Right atrium auricular region (tissue), 2 donors: ENCODE data around the gene HIRA. TPM values are rescaled to one million over a fixed set of nuclear protein-coding genes. Genes with fewer than 3 reads are reported as not detected.
A peak's percentile ranks its signal among the peaks of the same experiment; 100 is the strongest.

Experiments
- DNase-seq: peaks from one replicate; pipeline ENCODE4 v3.0.0-alpha.2; 2019; ENCODE audit warnings: low spot score
- H3K27ac ChIP-seq, 2 donors: fragments of 200-600 bp; sonication (generic); 1 replicate in 1 of 2; 2 replicates in 1 of 2; pipeline ENCODE4 v1.5.1; 2016 to 2019
- H3K27me3 ChIP-seq, 2 donors: fragments of 200-600 bp; sonication (generic); one replicate each; pipeline versions ENCODE4 v1.5.1 to v1.6.0; 2017 to 2019
- H3K36me3 ChIP-seq: fragments of 200-600 bp; sonication (generic); one replicate; pipeline ENCODE4 v1.5.1; 2016
- H3K4me1 ChIP-seq, 2 donors: fragments of 200-600 bp; sonication (generic); one replicate each; pipeline versions ENCODE4 v1.5.1 to v1.6.0; 2017 to 2019
- H3K4me3 ChIP-seq, 2 donors: fragments of 200-600 bp; sonication (generic); 1 replicate in 1 of 2; 2 replicates in 1 of 2; pipeline ENCODE4 v1.5.1; 2017 to 2019; ENCODE audit warnings: mild to moderate bottlenecking in 1 of 2, moderate library complexity in 1 of 2
- H3K9me3 ChIP-seq, 2 donors: fragments of 200-600 bp; sonication (generic); one replicate each; pipeline ENCODE4 v1.5.1; 2019
- CTCF ChIP-seq, 2 donors: fragments of 200-600 bp; sonication (generic); IDR thresholded peaks; one replicate each; pipeline ENCODE4 v1.5.1; 2019; ENCODE audit warnings: antibody characterized with exemption in 2 of 2
- total RNA-seq, 2 donors: library from RNA; depleted of rRNA; stranded (reverse); fragments of >200 nt; gene quantifications; one replicate each; pipeline ENCODE4 v1.1.0, GENCODE V29; 2016

Gene HIRA
- total RNA-seq, 2 donors from 2014 or later = 9.8 to 15.7 TPM

- Histone ChIP-seq H3K27ac (peak overlapping the region; percentile 64 to 75), H3K9me3 (no peaks in the 10 kb centered on the region), H3K36me3 (no peaks in the 10 kb centered on the region), H3K27me3 (no peaks in the 10 kb centered on the region), H3K4me1 (peaks cover 0 to 61% of the 10 kb centered on the region in 2 donors), H3K4me3 (no peak overlapping the region)
- DNase-seq = no peak
- no peak for TF ChIP-seq CTCF (IDR thresholded peaks at IDR 0.05)
Measured at GRCh38 chr22:19287076-19287707, 144.3 kb downstream of the HIRA start.

GRCh38 chr22:19285831-19286230 lies 145.7 kb downstream of the HIRA start:
- H3K36me3 ChIP-seq = no peaks in the 10 kb centered on the region

More at GRCh38 chr22:19285831-19286230, 145.7 kb downstream of the HIRA start:
- Histone ChIP-seq H3K27me3 (no peaks in the 10 kb centered on the region), H3K9me3 (no peaks in the 10 kb centered on the region), H3K27ac (peak overlapping the region; percentile 64 to 75), H3K4me1 (peaks cover 0 to 58% of the 10 kb centered on the region in 2 donors), H3K4me3 (no peak overlapping the region)
- no peak for TF ChIP-seq CTCF (IDR thresholded peaks at IDR 0.05)
- DNase-seq = no peak

Other genes starting within 250 kb of the HIRA start
- gene CLTCL1, start 140.0 kb downstream of the HIRA start, total RNA-seq = 10 to 100 TPM; 19.1 to 29.7 TPM
- gene MRPL40, start 812 bp upstream of the HIRA start, total RNA-seq = 10 to 100 TPM; 31.9 to 40.9 TPM
- gene C22orf39, start 16.0 kb upstream of the HIRA start, total RNA-seq = 10 to 100 TPM; 61.0 to 68.7 TPM
- 10 to 100 TPM; 22.7 to 33.8 TPM for gene UFD1, start 47.5 kb upstream of the HIRA start, total RNA-seq
- gene CDC45, start 48.2 kb upstream of the HIRA start, total RNA-seq = 1 to 10 TPM in 1 of 2 donors, not detected in 1; 3.3 TPM
- gene CLDN5, start 92.7 kb upstream of the HIRA start, total RNA-seq = 10 to 100 TPM; 16.7 to 44.3 TPM